Keratinocyte (primary cell): ENCODE results near the gene RFX3. TPM values are rescaled to one million over a fixed set of nuclear protein-coding genes. Genes with fewer than 3 reads are reported as not detected.

ENCODE experiments used
- DNase-seq: peaks from one replicate; pipeline ENCODE4 v3.0.0-alpha.2; 2011; ENCODE audit warnings: low read depth, missing footprints, low spot score
- FAIRE-seq: peaks from 2 replicates; lab custom pipeline; 2011; peaks lifted over from hg19 to GRCh38; lab: Jason Lieb, UNC
- H2AFZ ChIP-seq: 2 replicates; pipeline ENCODE4 v1.6.0; 2012; ENCODE audit warnings: low read length, control low read depth, inconsistent platforms; ENCODE audit not compliant: control insufficient read depth
- H3K27ac ChIP-seq: 2 replicates; pipeline ENCODE4 v1.5.1; 2011; ENCODE audit warnings: low read length; ENCODE audit not compliant: control insufficient read depth, insufficient read depth
- H3K27me3 ChIP-seq: 3 replicates; pipeline ENCODE4 v1.6.0; 2011; ENCODE audit warnings: low read length; ENCODE audit not compliant: control insufficient read depth, insufficient read depth; ENCODE audit errors: extremely low read depth
- H3K36me3 ChIP-seq, 2 experiments: 2 replicates in 1 of 2; 3 replicates in 1 of 2; pipeline ENCODE4 v1.5.1; 2011; ENCODE audit warnings: low read length in 2 of 2, mild to moderate bottlenecking in 1 of 2; ENCODE audit not compliant: control insufficient read depth in 2 of 2, insufficient read depth in 2 of 2; ENCODE audit errors: extremely low read depth in 1 of 2
- H3K4me1 ChIP-seq: 3 replicates; pipeline ENCODE4 v1.5.1; 2011; ENCODE audit warnings: low read length; ENCODE audit not compliant: control insufficient read depth, insufficient read depth; ENCODE audit errors: extremely low read depth
- H3K4me2 ChIP-seq: 3 replicates; pipeline ENCODE4 v1.6.0; 2011; ENCODE audit warnings: low read depth, low read length; ENCODE audit not compliant: control insufficient read depth, insufficient read depth; ENCODE audit errors: extremely low read depth
- H3K4me3 ChIP-seq, 3 experiments: fragments of 200-600 bp in 1 of 3; sonication (generic) in 1 of 3; 2 replicates in 2 of 3; 3 replicates in 1 of 3; pipeline ENCODE4 v1.5.1; 2011 to 2016; ENCODE audit warnings: low read length in 3 of 3, mild to moderate bottlenecking in 3 of 3, control low read depth in 2 of 3, inconsistent platforms in 1 of 3, low read depth in 1 of 3, mixed read lengths in 1 of 3, mixed run types in 1 of 3, moderate library complexity in 1 of 3; ENCODE audit not compliant: control insufficient read depth in 2 of 3, insufficient read depth in 2 of 3; ENCODE audit errors: extremely low read depth in 1 of 3
- H3K79me2 ChIP-seq: 2 replicates; pipeline ENCODE4 v1.6.0; 2012; ENCODE audit warnings: low read length; ENCODE audit not compliant: control insufficient read depth, insufficient read depth
- H3K9ac ChIP-seq: 3 replicates; pipeline ENCODE4 v1.6.0; 2011; ENCODE audit warnings: low read length; ENCODE audit not compliant: control insufficient read depth, insufficient read depth; ENCODE audit errors: extremely low read depth
- H3K9me1 ChIP-seq: 3 replicates; pipeline ENCODE4 v1.6.0; 2011; ENCODE audit warnings: low read length; ENCODE audit not compliant: control insufficient read depth, insufficient read depth; ENCODE audit errors: extremely low read depth
- H3K9me3 ChIP-seq: 2 replicates; pipeline ENCODE4 v1.5.1; 2012; ENCODE audit warnings: low read depth, low read length; ENCODE audit not compliant: control insufficient read depth
- H4K20me1 ChIP-seq: 3 replicates; pipeline ENCODE4 v1.6.0; 2011; ENCODE audit warnings: low read length; ENCODE audit not compliant: control insufficient read depth, insufficient read depth; ENCODE audit errors: extremely low read depth
- CTCF ChIP-seq, 3 experiments: IDR thresholded peaks in 1 of 3; conservative IDR thresholded peaks in 1 of 3; optimal IDR thresholded peaks in 1 of 3; 2 replicates in 2 of 3; 3 replicates in 1 of 3; pipeline versions ENCODE3 to v1.5.1; 2011; ENCODE audit warnings: low read length in 3 of 3, mild to moderate bottlenecking in 3 of 3, moderate library complexity in 2 of 3, control low read depth in 1 of 3, inconsistent platforms in 1 of 3; ENCODE audit not compliant: insufficient read depth in 2 of 3; ENCODE audit errors: extremely low read depth in 1 of 3
- EZH2 ChIP-seq: IDR thresholded peaks from one replicate; pipeline ENCODE4 v1.6.1; 2012; ENCODE audit warnings: inconsistent platforms, mild to moderate bottlenecking, low read length, moderate library complexity
- dilution Hi-C: fragments of 300-500 bp; cut with MboI; formaldehyde crosslinking; loops from one replicate; pipeline ENCODE4 v1.7.0; 2020; ENCODE audit warnings: low sequenced_read_pairs; ENCODE audit not compliant: extremely low pct_ligation_motif_present
- polyA plus RNA-seq, 5 experiments: library from polyadenylated mRNA; depleted of rRNA in 3 of 5; stranded (reverse) in 3 of 5; stranded (forward) in 1 of 5; unstranded in 1 of 5; fragments of >200 nt; gene quantifications; 1 replicate in 1 of 5; 2 replicates in 3 of 5; 3 replicates in 1 of 5; pipeline versions ENCODE4 v1.2.1 to v1.2.3, GENCODE V29; 2011 to 2012; ENCODE audit warnings: missing spikeins in 2 of 5, low read depth in 1 of 5, low replicate concordance in 1 of 5

Gene RFX3
- polyA plus RNA-seq, 1 donor (not counting 4 experiments of a cell fraction or from before 2014, with no cell fraction given), result 1.8 TPM

- DNase-seq (no peak), FAIRE-seq (no peak)
- H3K4me2 ChIP-seq, result no peak overlapping the region
- H3K9me1 ChIP-seq, result no peaks in the 10 kb centered on the region
- H3K4me1 ChIP-seq, result no peaks in the 10 kb centered on the region
- H3K4me3 ChIP-seq, result no peak overlapping the region
- H3K27me3 ChIP-seq, result no peaks in the 10 kb centered on the region
- dilution Hi-C loops, result loop anchor here (25.0 kb wide), 1 partner anchor 190 kb away; no protein-coding TSS in a partner anchor
- H2AFZ ChIP-seq, result no peak overlapping the region
- no peak overlapping the region for H3K9ac ChIP-seq
- H3K36me3 ChIP-seq, result no peaks in the 10 kb centered on the region
- no peak overlapping the region for H3K27ac ChIP-seq
- no peaks in the 10 kb centered on the region for H3K79me2 ChIP-seq
- TF ChIP-seq CTCF (optimal IDR thresholded peaks at IDR 0.05 in 1 of 3, IDR thresholded peaks at IDR 0.05 in 1 of 3, conservative IDR thresholded peaks at IDR 0.05 in 1 of 3; ENCODE audit: extremely low read depth in 1 of 3, insufficient read depth in 2 of 3, low read length in 3 of 3) (no peak), EZH2 (no peak)
- H4K20me1 ChIP-seq, result no peaks in the 10 kb centered on the region
- H3K9me3 ChIP-seq, result no peaks in the 10 kb centered on the region
These were observed 278.6 kb downstream of the RFX3 start for GRCh38 chr9:3247211-3247610.

- H3K4me3 ChIP-seq, result no peak overlapping the region
- FAIRE-seq, result no peak
- no peaks in the 10 kb centered on the region for H3K4me1 ChIP-seq
- no peak overlapping the region for H3K4me2 ChIP-seq
- H3K9me1 ChIP-seq, result no peaks in the 10 kb centered on the region
- TF ChIP-seq CTCF (optimal IDR thresholded peaks at IDR 0.05 in 1 of 3, IDR thresholded peaks at IDR 0.05 in 1 of 3, conservative IDR thresholded peaks at IDR 0.05 in 1 of 3; ENCODE audit: extremely low read depth in 1 of 3, insufficient read depth in 2 of 3, low read length in 3 of 3) (no peak), EZH2 (no peak)
- no peaks in the 10 kb centered on the region for H3K27me3 ChIP-seq
- no peaks in the 10 kb centered on the region for H3K36me3 ChIP-seq
- H2AFZ ChIP-seq, result no peak overlapping the region
- DNase-seq, result no peak
- H3K9me3 ChIP-seq, result no peaks in the 10 kb centered on the region
- H4K20me1 ChIP-seq, result no peaks in the 10 kb centered on the region
- H3K79me2 ChIP-seq, result no peaks in the 10 kb centered on the region
- no peak overlapping the region for H3K9ac ChIP-seq
- no peak overlapping the region for H3K27ac ChIP-seq
- dilution Hi-C loops, result loop anchor here (25.0 kb wide), 1 partner anchor 191 kb away; no protein-coding TSS in a partner anchor
These were observed 279.6 kb downstream of the RFX3 start for GRCh38 chr9:3246241-3246640.
